NCI-H1930 (cell line): Measurements from ENCODE around the gene FAM78B.

ENCODE experiments used
- DNase-seq, 2 experiments: peaks; one replicate each; lab custom pipeline; 2025; lab: John Stamatoyannopoulos, UW

Gene FAM78B

DNA sequence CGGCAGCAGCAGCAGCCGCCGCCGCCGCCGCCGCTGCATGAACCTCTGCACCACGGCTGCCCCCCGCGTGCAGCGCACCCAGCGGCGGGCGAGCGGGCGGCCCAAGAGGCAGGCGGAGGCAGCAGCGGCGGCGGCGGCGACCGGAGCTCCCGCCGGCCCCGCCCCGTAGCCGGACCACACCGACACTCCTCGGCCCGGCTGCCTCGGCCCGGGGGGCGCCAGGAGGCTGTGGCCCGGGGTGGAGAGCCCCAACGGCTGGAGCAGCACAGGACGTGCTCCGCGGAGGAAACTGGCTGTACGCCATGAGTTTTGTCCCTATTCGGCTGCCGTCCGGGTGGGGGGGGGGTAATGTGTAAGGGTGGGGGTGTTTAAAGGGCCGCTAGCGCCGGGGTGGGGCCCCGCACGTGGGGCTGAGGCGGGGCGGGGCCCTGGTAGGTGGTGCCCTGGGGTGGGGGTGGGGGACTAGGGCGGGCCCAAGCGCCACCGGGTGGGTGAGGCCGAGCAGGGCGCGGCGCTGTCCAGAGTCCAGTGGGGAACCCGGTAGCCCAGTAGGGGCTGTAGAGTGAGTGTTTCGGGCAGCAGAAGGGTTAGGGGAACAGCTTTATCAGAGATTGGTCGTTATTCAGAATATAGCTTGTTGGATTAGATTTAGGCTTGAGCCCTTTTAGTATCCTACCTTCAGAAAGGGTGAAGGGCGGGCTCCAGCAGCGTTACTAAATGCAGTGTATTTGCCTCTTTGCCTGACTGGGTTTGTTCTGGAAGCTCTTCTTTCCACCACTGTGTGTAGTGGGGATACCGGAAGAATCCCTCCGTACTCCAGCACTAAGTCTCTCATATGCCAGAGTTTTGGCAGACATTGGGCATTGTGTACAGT, at the start of gene FAM78B:
FAM78B (minus strand) TSS at position 304 of the 874 bp plus-strand sequence. CDS start 753 bp downstream, outside the sequence.
- peak; percentile 73 to 83 for DNase-seq

- no peak for DNase-seq
Measured at GRCh38 chr1:166202546-166202945, 35.7 kb upstream of the FAM78B start.

- no peak for DNase-seq
Measured at GRCh38 chr1:166200743-166201142, 33.9 kb upstream of the FAM78B start.

DNA sequence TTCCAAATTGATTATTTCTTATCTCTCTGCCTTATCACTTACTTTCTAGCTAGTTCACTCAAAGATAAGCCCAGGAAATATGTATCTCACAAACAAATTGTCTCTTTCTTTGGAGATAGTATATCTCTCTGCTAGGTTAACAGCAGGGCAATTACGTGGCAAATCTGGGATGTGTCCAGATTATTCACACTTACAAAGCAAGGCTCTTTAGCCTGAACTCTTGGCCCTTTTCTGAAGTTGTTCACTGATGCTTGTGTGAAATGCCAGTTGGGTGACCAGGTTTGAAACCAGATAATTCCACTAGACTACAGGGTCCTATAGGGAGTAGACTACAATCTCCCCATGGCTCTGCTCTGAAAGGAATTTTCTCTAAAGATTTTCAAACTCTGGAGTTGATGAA, 30.8 kb upstream of the FAM78B start:
- DNase-seq: no peak

DNA sequence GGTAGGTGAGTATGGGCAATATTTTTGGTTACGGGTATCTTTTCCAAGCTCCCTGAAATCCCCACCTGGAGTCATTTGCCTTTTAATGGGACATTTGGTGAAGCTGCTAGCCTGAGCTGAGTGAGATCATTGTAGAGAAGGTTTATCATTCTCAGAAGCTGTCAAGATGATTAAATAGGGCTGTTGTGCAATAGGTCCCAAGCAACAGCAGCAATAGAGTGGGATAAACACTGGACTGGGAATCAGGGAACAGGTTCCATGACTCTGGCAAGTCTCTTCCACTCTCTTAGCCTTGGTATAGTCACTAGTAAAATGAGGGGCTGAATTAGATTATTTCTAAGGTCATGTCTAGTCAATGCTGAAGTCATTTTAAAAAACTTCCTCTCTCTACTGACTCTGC, 30.3 kb upstream of the FAM78B start:
- DNase-seq: no peak

GRCh38 chr1:166193057-166193698, 26.4 kb upstream of the FAM78B start:
- DNase-seq: no peak

DNA sequence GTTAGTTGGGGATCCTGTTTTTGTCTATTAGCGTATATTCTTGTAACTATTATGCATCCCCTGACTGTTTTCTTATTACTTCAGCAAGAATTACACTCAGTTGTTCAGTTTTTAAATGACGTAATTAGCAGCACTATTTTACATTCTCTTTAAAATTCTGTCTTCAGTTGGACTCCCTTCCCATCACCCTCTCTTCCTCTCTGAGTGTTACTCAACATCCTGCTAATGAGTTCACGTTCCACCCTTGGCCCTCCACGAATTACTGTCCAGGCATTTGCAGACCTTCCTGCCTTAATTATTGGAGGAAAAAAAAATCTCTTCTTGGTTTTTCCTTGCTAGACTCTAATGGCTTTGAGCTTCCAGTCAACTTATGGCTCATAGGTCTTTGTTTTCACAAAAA, 23.6 kb upstream of the FAM78B start:
- DNase-seq: no peak

- no peak for DNase-seq
Measured at GRCh38 chr1:166189126-166189525, 22.3 kb upstream of the FAM78B start.

DNA sequence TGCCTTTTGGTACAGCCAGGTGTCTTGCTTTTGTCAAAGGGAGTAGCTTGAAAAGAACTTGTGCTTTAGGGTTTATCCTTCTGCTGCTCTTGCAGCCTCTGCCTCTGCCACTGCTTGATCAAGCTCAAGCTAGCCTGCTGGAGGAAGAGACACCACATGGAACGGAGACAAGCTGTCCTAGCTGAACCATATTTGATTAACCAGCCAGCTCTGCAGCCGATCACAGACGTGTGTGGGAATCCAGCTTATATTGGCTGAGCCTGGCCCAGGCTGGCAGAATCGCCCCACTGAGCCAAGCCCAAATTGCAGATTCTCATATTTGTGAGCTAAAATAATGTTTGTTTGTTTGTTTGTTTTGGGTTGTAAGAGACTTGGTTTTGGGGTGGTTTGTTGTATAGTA, 18.7 kb upstream of the FAM78B start:
- DNase-seq: no peak

DNA sequence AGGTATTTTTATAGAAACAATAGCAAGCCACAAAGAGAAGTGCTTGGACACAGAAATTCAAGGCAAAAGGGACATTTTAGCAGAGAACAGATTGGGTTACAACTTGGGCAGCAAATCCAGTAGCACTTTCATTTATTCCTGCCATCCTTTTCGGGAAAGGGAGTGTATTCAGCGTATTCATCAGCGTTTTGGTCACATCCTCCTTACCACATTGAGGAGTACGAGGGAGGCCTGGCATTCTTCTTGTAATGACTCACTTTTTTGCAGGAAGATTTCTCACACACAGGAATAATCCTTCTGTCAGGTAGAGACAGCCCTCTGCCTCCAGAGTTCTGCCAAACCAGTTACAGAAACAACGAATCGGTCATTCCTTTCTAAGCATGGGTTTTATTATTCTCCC, 18.1 kb upstream of the FAM78B start:
- DNase-seq: no peak

DNA sequence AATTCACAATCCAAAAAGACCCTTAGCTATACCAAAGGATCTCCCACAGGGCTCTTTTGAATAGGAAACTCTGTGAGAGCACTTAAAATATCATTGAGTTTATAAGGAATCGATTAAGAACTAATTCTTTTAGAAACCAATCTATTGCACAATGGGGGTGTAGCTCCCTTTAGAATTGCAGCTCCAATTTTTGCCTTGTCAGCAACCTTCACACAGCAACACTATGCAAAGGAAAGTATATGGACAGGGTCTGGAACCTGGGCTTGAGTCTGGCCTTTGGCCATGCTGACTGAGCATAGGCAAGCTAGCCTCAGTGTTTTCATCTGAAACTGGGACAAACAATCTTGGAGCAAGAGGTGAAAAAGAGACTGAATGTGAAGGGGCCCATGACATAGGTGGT, 17.2 kb upstream of the FAM78B start:
- DNase-seq: no peak

- no peak for DNase-seq
Measured at GRCh38 chr1:166182281-166182680, 15.5 kb upstream of the FAM78B start.

- DNase-seq: no peak
Measured at GRCh38 chr1:166176416-166176815, 9.6 kb upstream of the FAM78B start.

DNA sequence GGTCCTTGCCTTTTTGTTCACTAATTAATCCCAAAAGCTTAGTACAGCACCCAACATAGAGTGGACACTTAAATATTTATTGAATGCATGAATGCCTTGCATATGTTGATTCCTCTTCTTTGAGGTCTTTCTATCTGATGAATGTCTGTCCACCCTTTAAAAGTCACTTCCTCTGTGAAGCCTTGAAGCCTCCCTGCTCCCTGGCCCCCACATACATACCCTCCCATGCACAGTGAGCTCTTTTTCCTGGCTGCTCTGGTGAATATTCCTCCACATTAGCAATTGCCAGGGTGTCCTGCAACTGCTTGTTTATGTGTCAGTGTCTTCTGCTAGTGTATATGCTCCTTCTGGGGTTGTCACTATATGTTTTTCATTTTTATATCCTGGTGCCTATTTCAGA, 8.2 kb upstream of the FAM78B start:
- no peak for DNase-seq

DNA sequence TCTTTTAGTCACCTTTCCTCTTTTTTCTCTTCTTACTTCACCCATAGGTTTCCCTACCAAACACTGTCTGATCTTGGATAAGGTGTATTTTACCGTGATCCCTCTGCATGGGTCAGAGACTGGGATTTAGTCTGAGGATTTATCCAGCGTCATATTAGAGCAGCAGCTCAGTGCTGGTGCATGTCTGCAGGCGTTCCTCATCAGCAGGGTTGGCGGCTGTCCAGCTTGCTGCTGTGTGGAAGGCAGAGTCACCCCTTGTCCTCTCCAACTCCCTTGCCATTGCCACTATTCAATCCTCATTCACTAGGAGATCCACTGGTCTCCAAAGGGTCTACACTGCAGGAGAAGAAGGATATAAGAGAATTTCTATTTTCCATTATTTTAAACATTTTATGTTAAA, 7.3 kb upstream of the FAM78B start:
- no peak for DNase-seq

- no peak for DNase-seq
Measured at GRCh38 chr1:166172106-166172505, 5.3 kb upstream of the FAM78B start.

- DNase-seq: no peak
Measured at GRCh38 chr1:166170726-166171125, 3.9 kb upstream of the FAM78B start.

DNA sequence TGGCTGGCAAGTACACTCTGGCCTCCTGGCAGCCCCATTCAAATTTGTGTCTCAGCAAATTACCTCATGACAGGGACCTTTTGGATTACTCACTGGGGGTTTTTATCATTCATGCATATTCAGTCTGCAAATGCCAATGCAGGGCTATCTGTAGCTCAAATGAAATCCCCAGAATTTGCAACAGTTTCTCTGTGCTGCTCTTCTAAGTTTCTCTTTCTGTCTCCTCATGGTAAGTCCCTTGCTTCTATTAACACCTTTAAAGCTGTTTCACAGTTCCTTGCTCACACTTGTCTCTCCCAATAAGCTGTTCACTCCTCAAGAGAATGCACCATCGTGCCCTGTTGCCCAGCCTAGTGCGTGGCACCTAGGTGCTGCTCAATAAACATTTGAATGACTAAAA, 3.3 kb upstream of the FAM78B start:
- DNase-seq: no peak

- no peak for DNase-seq
Measured at GRCh38 chr1:166169182-166169581, 2.4 kb upstream of the FAM78B start.

GRCh38 chr1:166167572-166167925, 748 bp upstream of the FAM78B start:
- no peak for DNase-seq

DNA sequence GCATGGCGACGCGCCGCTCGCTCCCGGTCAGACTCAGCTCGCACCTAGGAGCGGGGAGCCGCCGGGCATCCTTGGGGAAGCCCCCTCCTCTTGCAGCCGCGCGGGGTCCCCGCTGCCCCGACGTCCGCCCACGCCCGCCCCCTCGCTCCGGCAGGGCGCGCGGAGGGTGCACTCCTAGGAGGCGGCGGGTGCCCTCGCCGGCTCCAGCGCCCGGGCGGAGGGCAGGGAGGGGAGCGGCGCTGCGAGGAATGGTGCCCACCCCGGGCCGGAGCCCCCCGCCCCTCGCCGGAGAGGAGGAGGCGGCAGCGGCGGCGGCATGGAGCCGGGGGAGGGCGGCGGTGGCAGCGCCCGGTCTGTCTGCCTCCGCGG, 488 bp downstream of the FAM78B start:
- no peak for DNase-seq

GRCh38 chr1:166165661-166166328, 1.0 kb downstream of the FAM78B start:
- no peak for DNase-seq

DNA sequence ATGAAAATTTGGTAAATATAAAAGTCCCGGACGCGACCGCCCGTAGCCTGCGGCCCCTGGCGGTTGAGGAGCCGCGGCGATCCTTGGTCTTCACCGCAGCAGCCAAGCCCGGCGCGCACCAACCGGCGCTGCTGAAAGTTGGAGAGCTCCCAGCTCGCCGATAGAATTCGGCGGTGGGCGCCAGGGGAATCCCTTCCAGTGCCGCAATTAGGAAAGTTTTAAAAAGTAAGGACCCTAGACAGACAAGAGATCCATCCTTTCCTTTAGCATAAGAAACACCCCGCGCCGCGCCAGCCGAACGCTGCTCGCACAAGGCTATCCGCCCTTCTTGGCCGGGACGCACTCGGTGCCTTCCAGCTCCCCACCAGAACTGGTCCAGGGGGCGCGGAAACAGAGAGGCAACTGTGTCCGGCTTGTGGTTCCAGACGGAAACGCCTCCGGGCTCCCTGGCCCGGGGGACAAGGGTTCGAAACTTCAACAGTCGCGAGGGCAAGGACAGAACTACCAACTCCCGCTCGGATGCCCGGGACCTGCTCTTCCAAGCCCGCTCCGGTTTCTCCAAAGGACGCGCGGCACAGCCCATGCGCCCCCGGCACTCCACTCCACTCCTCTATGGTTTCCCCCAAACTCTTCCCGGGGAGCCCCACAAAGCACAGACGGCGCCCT, 1.7 kb downstream of the FAM78B start:
- DNase-seq: peak in 1 of 2 experiments; percentile 33
